HepG2 (cell line): Measurements from ENCODE around the gene PPP2R2C. TPM values are rescaled to one million over a fixed set of nuclear protein-coding genes. Genes with fewer than 3 reads are reported as not detected.

Source experiments
- ATAC-seq: fragments of 200-7000 bp; cut with Tn5 transposase; 3 replicates; pipeline ENCODE4 v1.9.1; 2020; ENCODE audit warnings: mild to moderate bottlenecking, moderate library complexity
- BruUV-seq: library from RNA; stranded (reverse); fragments of 400-500 nt; replicated peaks from 2 replicates; lab custom pipeline; 2021; lab: Mats Ljungman, UMichigan
- CTCF ChIA-PET: fragments of 300-600 bp; formaldehyde crosslinking; extraction: SDS; loops from one replicate; lab custom pipeline; 2021; ENCODE audit warnings: low total read pairs, inconsistent platforms, low intra/inter-chr PET ratio; lab: Yijun Ruan, JAX
- POLR2A ChIA-PET: fragments of 350-600 bp; sonication (Branson Sonifier 250); formaldehyde crosslinking; loops from one replicate; lab custom pipeline; 2020; ENCODE audit warnings: antibody characterized with exemption, inconsistent platforms; lab: Yijun Ruan, JAX
- DNase-seq: peaks from one replicate; pipeline ENCODE4 v3.0.0-alpha.2; 2015; ENCODE audit warnings: low spot score
- FAIRE-seq: peaks from 3 replicates; lab custom pipeline; 2011; peaks lifted over from hg19 to GRCh38; lab: Jason Lieb, UNC
- H2AFZ ChIP-seq: one replicate; pipeline ENCODE4 v1.6.1; 2011; ENCODE audit warnings: low read length, inconsistent platforms
- H3K27ac ChIP-seq: fragments of 300-600 bp; 3 replicates; pipeline ENCODE4 v1.8.0; 2011; ENCODE audit warnings: mixed run types, mild to moderate bottlenecking, mixed read lengths, low read length, inconsistent platforms; ENCODE audit not compliant: insufficient read depth; ENCODE audit errors: extremely low read length
- H3K27me3 ChIP-seq, 2 experiments: fragments of 200-600 bp in 1 of 2; 2 replicates in 1 of 2; 3 replicates in 1 of 2; pipeline versions ENCODE4 v1.6.0 to v1.8.0; 2011; ENCODE audit warnings: low read length in 2 of 2, mild to moderate bottlenecking in 2 of 2, moderate library complexity in 2 of 2, inconsistent platforms in 1 of 2; ENCODE audit not compliant: insufficient read depth in 2 of 2, control insufficient read depth in 1 of 2
- H3K36me3 ChIP-seq, 2 experiments: fragments of 200-600 bp in 1 of 2; replicated peaks in 1 of 2; 2 replicates in 1 of 2; 3 replicates in 1 of 2; pipeline versions ENCODE4 v1.5.1 to v1.8.0; 2011; ENCODE audit warnings: low read length in 2 of 2, inconsistent platforms in 1 of 2; ENCODE audit not compliant: insufficient read depth in 2 of 2, control insufficient read depth in 1 of 2
- H3K4me1 ChIP-seq: 2 replicates; pipeline ENCODE4 v1.5.1; 2012; ENCODE audit warnings: low read length, inconsistent platforms; ENCODE audit not compliant: insufficient read depth
- H3K4me2 ChIP-seq: 2 replicates; pipeline ENCODE4 v1.6.0; 2011; ENCODE audit warnings: low read depth, low read length, inconsistent platforms
- H3K4me3 ChIP-seq, 3 experiments: fragments of 200-600 bp in 1 of 3; sonication (generic), shearing (Covaris generic) in 1 of 3; replicated peaks in 1 of 3; 2 replicates each; pipeline ENCODE4 v1.5.1; 2011 to 2016; ENCODE audit warnings: low read length in 3 of 3, inconsistent platforms in 2 of 3, low read depth in 2 of 3, mild to moderate bottlenecking in 2 of 3, control low read depth in 1 of 3, mixed read lengths in 1 of 3; ENCODE audit not compliant: insufficient read depth in 1 of 3
- H3K79me2 ChIP-seq: one replicate; pipeline ENCODE4 v1.6.1; 2011; ENCODE audit warnings: low read length, inconsistent platforms; ENCODE audit not compliant: insufficient read depth
- H3K9ac ChIP-seq: 2 replicates; pipeline ENCODE4 v1.6.0; 2011; ENCODE audit warnings: mild to moderate bottlenecking, low read depth, low read length, inconsistent platforms; ENCODE audit not compliant: insufficient read depth
- H3K9me3 ChIP-seq: 2 replicates; pipeline ENCODE4 v1.5.1; 2012; ENCODE audit warnings: mild to moderate bottlenecking, low read length
- H4K20me1 ChIP-seq: 2 replicates; pipeline ENCODE4 v1.6.0; 2011; ENCODE audit warnings: inconsistent platforms, mild to moderate bottlenecking, low read length, moderate library complexity; ENCODE audit not compliant: insufficient read depth
- AGO1 ChIP-seq: fragments of 200-400 bp; formaldehyde crosslinking; IDR thresholded peaks from 2 replicates; pipeline ENCODE4 v1.6.1; 2017; ENCODE audit warnings: mild to moderate bottlenecking, low read depth, low read length, moderate library complexity; ENCODE audit not compliant: poor library complexity, severe bottlenecking
- ARNTL ChIP-seq: sonication (generic); formaldehyde crosslinking; IDR thresholded peaks from 2 replicates; pipeline ENCODE4 v1.4.0; 2020; ENCODE audit warnings: mild to moderate bottlenecking, missing genetic modification reagents
- CENPT ChIP-seq: sonication (generic); formaldehyde crosslinking; IDR thresholded peaks from 2 replicates; pipeline ENCODE4 v1.8.0; 2022; ENCODE audit warnings: low read depth, mild to moderate bottlenecking, moderate library complexity, missing genetic modification reagents
- ZNF558 ChIP-seq: sonication (generic); formaldehyde crosslinking; IDR thresholded peaks from 2 replicates; pipeline ENCODE4 v1.9.0; 2022; ENCODE audit warnings: mild to moderate bottlenecking, missing genetic modification reagents, borderline replicate concordance
- ZNF616 ChIP-seq: sonication (generic); formaldehyde crosslinking; IDR thresholded peaks from 2 replicates; pipeline ENCODE4 v1.5.0; 2020; ENCODE audit warnings: low read depth, mild to moderate bottlenecking, missing genetic modification reagents
- WGBS: methylation state at CpG from one replicate; pipeline ENCODE4 v1.1.6; 2017; ENCODE audit warnings: low lambda C conversion rate; 5-methylcytosine and 5-hydroxymethylcytosine counted together
- in situ Hi-C: cut with HindIII; loops from 2 replicates; pipeline ENCODE4 v1.10.0; 2017; ENCODE audit warnings: low pct_unique_long_range_greater_than_20kb; ENCODE audit not compliant: extremely low pct_ligation_motif_present
- intact Hi-C: fragments of 100-400 bp; cut with micrococcal nuclease; formaldehyde crosslinking; loops from one replicate; pipeline ENCODE4 v1.10.0; 2022; ENCODE audit not compliant: unreplicated experiment
- polyA plus RNA-seq, 8 experiments: library from polyadenylated mRNA; depleted of rRNA in 3 of 8; stranded (reverse) in 7 of 8; unstranded in 1 of 8; fragments of >200 nt; fragmentation: Illumina TruSeq in 4 of 8; extraction: Trizol in 4 of 8; gene quantifications; 2 replicates each; pipeline versions ENCODE4 v1.2.1 to v1.2.3, GENCODE V29; 2011 to 2016; ENCODE audit warnings: low read depth in 4 of 8, missing spikeins in 1 of 8, mixed read lengths in 1 of 8; ENCODE audit not compliant: insufficient read depth in 1 of 8
- total RNA-seq, 5 experiments: library from RNA; depleted of rRNA; stranded (reverse); fragments of >200 nt; fragmentation: Illumina TruSeq; extraction: Trizol; gene quantifications; 2 replicates each; pipeline ENCODE4 v1.2.3, GENCODE V29; 2016; ENCODE audit warnings: low read depth in 1 of 5
- TF ChIP-seq, protein P1 (sequence below): sonication (generic); formaldehyde crosslinking; IDR thresholded peaks from 2 replicates; pipeline ENCODE4 v1.9.0; 2021; ENCODE audit warnings: missing genetic modification reagents, borderline replicate concordance

The PPP2R2C gene
- total and polyA plus RNA-seq, 2 of the 13 experiments (the other 11 are each of a cell fraction or from before 2014, with no cell fraction given) = 0.60 to 8.6 TPM

DNA sequence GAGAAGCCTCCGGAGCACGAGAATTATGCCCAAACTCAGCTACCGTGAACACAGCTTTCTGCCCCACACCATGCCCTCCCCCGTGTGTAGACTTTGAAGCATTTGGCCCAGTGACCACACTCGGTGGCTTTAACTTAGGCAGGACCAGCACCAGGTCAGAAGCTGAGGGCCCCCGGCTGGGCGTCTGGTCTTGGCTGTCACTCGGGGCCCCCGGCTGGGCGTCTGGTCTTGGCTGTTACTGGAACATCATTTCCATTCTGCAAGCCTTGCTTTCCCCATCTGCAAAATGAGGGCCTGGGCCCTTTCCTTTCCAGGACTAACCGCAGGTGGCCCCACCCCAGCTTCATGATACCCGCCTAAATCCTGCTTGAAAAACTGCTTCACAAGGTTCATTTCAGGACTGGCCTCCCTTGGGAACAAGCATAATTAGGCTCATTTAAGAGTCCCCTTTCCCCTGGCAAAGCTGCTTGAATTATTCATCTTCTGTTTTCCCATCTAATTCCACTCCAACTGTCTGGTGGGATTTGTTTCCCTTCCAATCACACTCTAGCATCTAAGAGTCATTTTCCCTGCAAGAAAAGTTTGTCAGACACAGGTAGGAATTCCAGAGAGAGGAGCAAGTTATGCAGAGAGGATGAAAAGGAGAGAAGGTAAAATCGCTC is 120.3 kb downstream of the PPP2R2C start:
- H3K27me3 ChIP-seq = peaks cover 8 to 60% of the 10 kb centered on the region in 2 experiments; a peak in 3 of 5 replicates
- TF ChIP-seq ZNF558 (no peak), AGO1 (no peak), CENPT (CRISPR knock-in tag) (no peak), ARNTL (CRISPR knock-in tag) (no peak), ZNF616 (CRISPR knock-in tag) (no peak)
- TF ChIP-seq, protein P1, sequence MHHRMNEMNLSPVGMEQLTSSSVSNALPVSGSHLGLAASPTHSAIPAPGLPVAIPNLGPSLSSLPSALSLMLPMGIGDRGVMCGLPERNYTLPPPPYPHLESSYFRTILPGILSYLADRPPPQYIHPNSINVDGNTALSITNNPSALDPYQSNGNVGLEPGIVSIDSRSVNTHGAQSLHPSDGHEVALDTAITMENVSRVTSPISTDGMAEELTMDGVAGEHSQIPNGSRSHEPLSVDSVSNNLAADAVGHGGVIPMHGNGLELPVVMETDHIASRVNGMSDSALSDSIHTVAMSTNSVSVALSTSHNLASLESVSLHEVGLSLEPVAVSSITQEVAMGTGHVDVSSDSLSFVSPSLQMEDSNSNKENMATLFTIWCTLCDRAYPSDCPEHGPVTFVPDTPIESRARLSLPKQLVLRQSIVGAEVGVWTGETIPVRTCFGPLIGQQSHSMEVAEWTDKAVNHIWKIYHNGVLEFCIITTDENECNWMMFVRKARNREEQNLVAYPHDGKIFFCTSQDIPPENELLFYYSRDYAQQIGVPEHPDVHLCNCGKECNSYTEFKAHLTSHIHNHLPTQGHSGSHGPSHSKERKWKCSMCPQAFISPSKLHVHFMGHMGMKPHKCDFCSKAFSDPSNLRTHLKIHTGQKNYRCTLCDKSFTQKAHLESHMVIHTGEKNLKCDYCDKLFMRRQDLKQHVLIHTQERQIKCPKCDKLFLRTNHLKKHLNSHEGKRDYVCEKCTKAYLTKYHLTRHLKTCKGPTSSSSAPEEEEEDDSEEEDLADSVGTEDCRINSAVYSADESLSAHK (CRISPR knock-in tag) = no peak
- POLR2A ChIA-PET = no interaction called here
- no peaks in the 10 kb centered on the region for H3K9me3 ChIP-seq
- H3K4me2 ChIP-seq = no peak overlapping the region
- ATAC-seq (no peak), DNase-seq (no peak), FAIRE-seq (no peak)
- H4K20me1 ChIP-seq = no peaks in the 10 kb centered on the region
- in situ Hi-C loops = no loop called here
- BruUV-seq = no TSS peak
- H3K79me2 ChIP-seq = no peaks in the 10 kb centered on the region
- H3K27ac ChIP-seq = no peak overlapping the region
- no peak overlapping the region for H2AFZ ChIP-seq
- CTCF ChIA-PET = no interaction called here
- no peaks in the 10 kb centered on the region for H3K36me3 ChIP-seq
- WGBS = 9% methylated on average over 6 of the region's 13 CpGs
- H3K9ac ChIP-seq = no peak overlapping the region
- H3K4me3 ChIP-seq = no peak overlapping the region
- intact Hi-C loops = no loop called here
- no peaks in the 10 kb centered on the region for H3K4me1 ChIP-seq
